NT2/D1 (cell line): Measurements from ENCODE around the gene COX11.

Source experiments
- SUZ12 ChIP-seq: IDR thresholded peaks from 2 replicates; pipeline ENCODE4 v1.6.1; 2011; ENCODE audit not compliant: insufficient read length, insufficient read depth; ENCODE audit errors: extremely low read depth
- YY1 ChIP-seq: IDR thresholded peaks from 2 replicates; pipeline ENCODE4 v1.6.1; 2011; ENCODE audit not compliant: insufficient read length, insufficient read depth
- ZNF274 ChIP-seq: IDR thresholded peaks from 2 replicates; pipeline ENCODE4 v1.6.1; 2011; ENCODE audit warnings: mild to moderate bottlenecking, low read depth, low read length

DNA sequence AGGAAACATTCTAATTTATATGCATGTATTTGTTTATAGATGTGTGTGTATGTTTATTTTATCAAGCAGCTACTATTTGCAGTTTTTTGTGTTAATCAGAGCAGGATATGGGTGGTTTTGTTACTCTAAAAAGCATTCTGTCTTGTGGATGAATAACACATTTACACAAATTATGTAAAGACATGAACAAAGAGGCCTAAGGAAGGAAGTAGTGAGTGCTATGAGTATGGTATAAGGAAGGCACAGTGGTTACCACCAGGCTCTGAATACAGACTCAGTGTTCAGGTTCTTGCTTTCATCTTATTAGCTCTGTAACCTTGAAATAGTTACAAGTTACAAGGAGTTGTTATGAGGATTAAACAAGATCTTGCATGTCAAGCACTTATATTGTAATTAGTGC is 34.0 kb upstream of the COX11 start:
- TF ChIP-seq SUZ12 (no peak), ZNF274 (no peak), YY1 (no peak)
